NCI-H69 (cell line): ENCODE measurements around the gene FBXO11.

Experiments used
- DNase-seq: peaks from one replicate; lab custom pipeline; 2025; lab: John Stamatoyannopoulos, UW

FBXO11 gene

DNA sequence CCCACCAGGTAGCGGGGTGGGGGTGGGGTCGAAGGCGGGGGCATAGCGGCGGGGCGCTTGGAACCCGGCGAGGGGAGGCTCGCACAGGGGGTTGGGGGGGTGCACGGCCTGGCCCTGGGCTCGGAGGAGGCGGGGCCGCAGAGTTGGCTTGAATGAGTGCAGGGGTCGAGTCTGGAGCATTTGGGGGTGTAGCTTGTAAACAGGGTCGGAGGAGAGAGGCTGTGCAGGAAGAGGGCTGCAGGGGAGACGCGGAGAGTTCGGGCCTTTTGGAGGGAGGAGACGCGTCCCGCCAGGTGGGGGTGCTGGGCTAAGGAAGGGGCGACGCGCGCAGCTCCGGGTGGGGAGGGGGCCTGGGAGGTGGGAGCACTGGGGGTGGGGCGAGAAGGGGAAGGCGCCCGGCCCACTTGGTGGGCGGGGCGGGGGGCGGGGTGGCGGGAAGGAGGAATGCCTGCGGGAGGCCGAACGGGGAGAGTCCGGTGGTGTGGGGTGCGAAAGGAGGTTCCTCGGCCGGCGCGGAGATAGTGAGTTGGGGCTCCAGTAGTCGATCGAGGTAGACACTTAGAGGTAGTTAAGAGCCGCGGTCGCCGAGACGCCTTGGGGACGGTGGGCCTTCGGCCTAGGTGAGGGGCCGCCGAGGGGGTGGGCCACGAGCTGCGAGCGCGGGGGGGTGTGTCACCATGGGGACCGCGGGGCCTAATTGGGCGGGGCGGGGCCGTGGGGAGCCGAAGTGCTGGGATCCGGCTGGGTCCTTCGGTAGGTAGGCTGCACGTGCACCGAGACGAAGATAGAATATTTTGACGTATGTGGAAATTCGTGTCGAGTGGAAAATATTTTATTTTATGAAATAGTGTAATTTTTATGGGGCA is 122.6 kb downstream of the FBXO11 start:
- DNase-seq: peak; percentile 81

DNA sequence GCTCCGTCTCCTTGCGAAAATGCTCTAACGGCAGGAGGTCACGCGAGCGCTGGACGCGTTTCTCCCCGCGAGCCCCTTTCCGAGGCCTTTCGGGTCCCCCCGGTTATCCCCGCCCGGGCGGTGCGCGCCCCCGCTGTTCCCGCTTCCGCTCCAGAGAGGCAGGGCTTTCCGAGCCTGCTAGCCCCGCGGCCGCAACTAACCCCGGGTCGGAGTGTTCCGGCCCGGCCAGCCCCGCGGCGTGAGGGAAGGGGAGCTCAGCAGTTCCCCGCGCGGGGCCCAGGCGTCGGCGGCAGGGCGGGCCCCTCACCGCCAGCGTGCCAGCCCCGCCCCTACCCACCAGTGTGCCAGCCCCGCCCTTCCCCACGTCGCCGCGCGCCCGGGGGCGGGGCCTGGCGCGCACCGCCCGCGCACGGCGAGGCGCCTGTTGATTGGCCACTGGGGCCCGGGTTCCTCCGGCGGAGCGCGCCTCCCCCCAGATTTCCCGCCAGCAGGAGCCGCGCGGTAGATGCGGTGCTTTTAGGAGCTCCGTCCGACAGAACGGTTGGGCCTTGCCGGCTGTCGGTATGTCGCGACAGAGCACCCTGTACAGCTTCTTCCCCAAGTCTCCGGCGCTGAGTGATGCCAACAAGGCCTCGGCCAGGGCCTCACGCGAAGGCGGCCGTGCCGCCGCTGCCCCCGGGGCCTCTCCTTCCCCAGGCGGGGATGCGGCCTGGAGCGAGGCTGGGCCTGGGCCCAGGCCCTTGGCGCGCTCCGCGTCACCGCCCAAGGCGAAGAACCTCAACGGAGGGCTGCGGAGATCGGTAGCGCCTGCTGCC is 123.4 kb downstream of the FBXO11 start, which contains the start of gene MSH6:
Gene MSH6, plus strand, starts transcription at position 475 of the 815 bp plus-strand sequence. Its CDS starts 89 bp downstream, at position 564.
- peak; percentile 90 for DNase-seq

DNA sequence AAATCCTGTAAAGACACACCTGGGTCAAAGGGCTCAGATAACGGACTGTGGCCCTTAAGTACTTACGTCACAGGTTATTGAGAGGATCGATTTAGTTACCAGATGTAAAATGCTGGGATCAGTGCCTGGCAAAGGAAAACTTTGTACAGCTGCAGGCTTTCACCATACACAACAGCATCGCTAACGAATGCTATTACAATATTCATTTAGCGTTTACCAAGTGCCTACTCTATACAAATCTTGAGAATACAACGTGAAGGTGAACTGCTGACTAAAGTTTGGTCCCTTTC is 124.0 kb downstream of the FBXO11 start:
- no peak for DNase-seq

DNA sequence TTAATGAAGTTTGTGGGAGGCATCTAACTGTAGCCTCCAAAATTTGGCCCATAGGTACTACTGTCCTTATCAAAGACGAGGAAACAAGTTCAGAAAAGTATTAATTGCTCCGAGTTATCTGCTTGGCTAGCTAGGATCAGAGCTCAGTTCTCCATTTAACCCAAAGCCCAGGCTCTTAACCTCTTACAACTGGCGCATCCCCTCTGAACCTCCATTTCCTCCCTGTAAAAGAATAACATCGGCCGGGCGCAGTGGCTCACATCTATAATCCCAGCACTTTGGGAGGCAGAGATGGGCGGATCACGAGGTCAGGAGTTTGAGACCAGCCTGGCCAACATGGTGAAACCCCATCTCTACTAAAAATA is 126.9 kb downstream of the FBXO11 start:
- DNase-seq: no peak

DNA sequence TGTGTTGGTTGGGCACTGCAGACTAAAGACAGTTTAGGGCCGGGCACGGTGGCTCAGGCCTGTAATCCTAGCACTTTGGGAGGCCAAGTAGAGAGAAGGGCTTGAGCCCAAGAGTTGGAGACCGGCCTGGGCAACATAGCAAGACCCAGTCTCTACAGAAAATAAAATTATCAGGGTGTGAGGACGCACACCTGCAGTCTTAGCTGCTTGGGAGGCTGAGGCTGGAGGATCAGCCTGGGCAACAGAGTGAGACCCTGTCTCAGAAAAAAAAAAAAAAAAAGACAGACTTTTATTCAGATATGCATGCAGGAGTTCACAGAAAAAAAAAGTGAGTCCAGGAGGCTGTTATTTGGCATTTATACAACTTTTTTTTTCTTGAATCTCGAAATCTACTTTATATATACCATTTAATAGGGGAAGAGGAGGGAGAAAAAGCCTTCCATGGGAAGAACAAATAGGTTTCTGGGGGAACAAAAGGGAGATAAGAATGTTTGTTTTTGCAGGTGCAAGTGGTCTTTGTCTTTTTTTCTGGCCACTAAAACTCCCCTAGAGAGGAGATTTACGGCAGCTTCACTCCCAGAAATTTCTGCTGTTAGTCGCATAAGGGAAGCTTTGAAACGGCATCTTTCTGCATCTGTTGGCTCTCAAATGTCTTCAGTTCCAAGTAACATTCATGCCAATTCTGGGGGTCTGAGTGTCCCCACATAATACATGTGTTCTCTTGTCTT is 127.4 kb downstream of the FBXO11 start:
- no peak for DNase-seq

DNA sequence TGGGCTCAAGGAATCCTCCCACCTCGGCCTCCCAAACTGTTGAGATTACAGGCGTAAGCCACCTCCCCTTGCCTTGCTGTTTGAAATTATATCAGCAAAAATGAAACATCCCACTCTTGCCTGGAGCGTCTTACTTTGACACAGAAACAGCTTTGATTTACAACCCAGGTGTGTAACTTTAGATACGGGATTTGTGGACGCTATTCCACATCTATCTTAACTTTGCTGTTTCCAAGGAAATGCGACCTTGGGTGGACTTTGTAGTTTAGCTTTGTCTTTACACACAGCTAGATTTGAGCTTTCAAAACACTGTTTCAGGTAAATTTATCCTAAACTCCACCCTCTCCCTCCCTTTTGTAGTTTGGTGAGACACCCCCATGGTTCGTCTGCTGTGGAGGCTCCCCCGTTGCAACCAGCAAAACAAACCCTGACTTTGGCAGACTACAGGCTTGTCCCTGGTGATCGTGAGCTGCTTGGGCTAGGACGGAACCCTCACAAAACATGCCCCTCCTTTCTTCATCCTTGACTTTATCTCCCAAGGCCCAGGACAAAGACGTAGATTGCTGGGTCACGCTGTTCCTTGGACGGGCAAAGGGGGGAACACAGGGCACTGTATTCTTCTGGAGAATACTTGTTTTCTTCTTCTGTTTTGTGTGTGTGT is 128.9 kb downstream of the FBXO11 start:
- DNase-seq: no peak

DNA sequence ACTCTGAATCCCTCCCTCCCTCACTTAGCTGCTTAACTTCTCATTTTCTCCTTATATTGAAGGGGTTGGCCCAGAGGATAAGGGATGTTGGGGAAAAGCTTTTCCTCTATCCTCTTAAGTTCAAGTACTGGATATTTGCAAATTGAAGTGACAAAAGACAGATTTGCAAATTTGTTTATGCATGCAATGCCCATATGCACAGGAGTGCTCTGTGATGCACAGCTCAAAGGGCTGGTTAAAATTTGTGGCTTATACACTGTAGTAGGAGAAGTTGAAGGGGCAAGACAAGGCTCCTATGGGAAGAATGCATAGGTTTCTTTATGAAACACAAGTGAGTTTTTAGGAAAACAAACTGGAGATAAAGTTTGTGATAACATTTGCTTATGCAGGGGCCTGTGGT is 131.7 kb downstream of the FBXO11 start:
- DNase-seq: no peak

DNA sequence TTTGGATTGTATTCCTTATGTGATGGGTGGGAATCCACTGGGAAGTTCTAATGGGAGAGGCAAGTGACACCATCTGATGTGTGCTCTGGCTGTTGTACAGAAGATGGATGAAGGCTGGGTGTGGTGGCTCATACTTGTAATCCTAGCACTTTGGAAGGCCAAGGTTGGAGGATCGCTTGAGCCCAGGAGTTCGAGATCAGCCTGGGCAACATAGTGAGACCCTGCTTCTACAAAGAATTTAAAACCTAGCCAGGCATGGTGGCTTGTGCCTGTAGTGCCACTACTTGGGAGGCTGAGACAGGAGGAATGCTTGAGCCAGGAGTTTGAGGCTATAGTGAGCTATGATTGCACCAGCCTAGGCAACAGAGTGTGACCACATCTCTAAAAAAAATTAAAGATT is 134.0 kb downstream of the FBXO11 start:
- DNase-seq: no peak

DNA sequence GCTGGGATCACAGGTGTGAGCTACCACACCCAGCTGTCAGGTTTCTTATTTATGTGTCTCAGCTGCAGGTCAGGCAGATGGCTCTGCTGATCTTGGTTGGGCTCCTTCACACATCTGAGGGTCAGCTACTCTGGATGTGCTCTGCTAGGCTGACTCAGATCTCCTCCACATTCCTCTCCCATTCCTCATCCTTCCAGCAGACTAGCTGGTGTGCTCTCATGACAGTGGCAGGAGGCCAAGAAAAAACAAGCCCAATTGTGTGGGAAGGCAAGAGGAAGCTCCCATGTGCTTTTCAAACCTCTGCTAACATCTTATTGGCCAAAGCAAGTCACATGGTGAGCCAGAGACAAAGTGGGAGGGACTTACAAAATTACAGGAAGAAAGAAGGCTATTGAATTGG is 135.1 kb downstream of the FBXO11 start:
- peak; percentile 43 for DNase-seq

DNA sequence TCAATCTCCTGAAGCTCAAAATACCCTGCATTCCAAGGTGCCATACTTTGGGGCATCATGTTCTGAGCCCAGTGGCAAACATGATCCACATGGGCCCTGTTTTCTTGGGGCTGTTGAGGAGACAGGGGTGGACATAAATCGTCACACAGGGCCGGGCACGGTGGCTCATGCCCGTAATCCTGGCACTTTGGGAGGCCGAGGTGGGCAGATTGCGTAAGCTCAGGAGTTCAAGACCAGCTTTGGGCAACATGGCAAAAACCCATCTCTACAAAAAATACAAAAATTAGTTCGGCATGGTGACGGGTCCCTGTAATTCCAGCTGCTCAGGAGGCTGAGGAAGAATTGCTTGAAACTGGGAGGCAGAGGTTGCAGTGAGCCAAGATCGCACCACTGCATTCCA is 137.0 kb downstream of the FBXO11 start:
- no peak for DNase-seq

DNA sequence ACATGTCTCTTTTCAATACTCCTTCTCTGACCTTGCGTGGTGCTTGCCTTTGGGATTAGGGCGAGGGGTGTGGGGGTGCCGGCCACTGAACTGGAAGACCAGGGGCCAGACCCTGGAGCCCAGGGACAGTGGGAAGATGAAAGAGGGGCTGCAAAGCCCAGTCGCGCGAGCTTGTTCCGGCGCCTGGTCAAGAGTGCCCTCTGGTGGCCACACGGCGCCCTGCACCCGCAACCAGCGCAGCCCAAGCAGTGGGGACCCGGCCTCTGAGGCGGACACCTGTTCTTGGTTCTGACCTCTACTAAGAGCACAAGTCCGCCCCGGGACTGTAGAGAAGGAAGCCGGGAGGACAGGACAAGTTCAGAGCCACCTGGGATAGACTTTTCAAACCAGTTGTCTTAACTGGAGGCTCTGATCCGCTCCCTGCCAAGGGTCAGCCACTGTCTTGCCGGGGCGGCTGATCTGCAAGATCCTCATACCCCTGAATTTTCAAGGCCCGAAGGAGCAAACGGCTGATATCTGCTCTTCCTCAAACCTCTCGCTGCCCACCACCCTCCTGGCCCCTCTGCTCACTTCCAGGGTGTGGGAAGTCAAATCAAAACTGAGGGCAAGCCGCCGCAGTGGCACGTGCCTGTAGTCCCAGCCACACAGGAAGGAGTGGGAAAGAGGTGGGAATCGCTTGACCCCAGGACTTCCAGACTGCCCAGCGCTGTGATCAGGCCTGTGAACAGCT is 138.3 kb downstream of the FBXO11 start:
- peak; percentile 18 for DNase-seq

DNA sequence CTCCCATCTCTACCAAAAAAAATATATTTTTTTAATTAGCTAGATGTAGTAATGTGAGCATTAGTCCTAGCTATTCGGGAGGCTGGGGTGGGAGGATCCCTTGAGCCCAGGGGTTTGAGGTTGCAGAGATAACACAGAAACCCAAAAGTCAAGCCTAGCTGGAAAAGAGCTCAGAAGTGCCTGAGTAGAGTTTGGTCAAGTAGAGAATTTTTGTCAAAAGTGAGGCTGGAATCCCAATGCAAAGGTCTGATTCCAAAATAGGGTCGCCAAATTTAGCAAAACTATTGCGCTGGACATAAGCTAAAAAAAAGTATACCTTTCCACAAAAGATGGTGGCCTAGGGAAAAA is 138.8 kb downstream of the FBXO11 start:
- DNase-seq: no peak

DNA sequence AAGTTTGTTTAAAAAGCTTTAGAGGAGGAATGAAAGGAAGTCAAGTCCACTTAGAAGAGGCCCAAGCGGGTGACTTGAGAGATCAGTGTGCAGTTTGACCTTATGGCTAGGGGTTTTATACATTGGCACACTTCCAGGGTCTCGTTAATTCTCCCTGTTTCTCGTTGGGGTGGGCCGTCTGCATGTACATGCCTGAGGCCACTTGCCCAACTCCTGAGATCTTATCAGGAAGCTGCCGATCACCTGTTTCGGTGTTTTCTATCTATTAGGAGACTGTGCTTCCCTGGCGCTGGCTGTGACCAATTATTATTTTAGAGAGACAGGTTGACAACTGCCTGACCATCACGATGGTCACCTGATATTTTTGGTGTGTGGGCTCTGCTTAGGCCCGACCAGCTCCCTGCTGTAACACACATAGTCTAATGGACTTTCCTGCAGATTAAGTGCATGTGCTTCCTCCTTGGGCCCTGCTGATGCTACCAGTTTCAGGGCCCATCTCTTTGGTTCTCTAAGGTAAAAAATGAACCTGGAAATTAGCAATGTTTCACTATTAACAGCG is 154.4 kb downstream of the FBXO11 start:
- no peak for DNase-seq

DNA sequence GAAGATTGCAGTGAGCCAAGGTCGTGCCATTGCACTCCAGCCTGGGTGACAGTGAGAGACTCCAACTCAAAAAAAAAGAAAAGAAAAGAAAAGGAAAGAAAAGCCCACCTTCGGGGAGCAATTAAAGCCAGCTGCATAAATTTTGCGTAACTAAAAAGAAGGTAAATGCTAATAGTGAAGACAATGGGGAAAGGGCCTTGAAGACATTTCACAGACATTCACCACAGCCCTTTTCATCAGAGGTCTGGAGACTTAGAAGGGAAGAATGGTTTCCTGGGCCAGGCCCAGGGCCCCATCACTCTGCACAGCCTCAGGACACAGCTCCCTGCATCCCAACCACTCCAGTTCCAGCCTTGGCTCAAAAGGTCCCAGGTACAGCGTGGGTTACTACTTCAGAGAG is 158.4 kb downstream of the FBXO11 start:
- no peak for DNase-seq

DNA sequence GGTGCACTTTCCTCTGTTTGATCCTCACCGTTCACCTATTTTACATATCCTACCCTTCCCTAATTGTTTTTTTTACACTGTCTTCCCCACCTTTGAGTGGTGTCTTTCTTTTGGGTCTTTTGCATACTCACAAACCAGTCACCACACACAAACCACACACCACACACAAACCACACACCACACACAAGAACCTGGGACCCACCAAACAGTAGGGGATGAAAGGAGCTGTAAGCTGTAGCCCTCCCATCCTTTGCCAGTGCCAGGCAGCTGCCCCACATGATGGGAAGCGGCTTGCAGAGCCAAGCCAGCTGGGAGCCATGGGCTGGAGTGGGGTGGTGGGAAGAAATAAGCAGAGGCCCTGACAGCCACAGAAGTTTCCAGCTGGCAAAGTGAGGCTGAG is 162.2 kb downstream of the FBXO11 start:
- no peak for DNase-seq

DNA sequence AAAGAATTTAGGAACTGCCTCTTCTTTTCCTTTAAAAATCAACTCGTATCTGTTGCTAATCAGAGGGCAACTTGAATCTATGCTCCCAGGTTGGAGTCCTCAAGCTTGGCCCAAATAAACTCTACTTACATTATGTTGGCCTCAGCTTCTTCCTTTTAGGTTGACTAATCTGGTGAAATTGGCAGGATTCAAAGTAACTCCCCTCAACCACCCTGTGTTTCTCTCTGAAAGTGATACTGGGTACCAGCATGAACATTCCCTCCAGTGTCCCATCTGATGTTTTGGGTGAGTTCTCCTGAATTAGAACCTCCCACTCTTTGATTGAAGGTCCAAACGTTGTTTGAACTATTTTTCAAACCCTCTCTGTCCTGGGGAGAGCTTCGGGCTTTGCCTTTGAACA is 164.7 kb downstream of the FBXO11 start:
- no peak for DNase-seq

DNA sequence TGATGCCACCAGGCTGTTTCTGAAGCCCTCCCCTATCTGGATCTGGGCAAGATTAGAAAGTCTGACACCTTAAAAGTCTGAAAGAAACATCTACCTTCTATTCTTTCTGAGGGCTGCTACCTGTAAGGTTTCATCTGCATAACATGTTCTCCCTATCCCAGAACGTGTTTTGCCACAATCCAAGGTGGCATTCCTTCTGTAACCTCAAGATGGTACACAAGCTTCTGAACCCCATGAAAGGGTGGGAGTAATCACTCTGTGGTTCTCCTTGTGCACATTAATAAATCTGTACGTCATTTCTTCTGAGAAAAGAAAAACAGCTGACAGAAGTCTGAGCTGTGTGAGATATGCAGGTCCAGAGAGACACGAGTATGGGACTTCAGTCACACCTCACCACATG is 165.2 kb downstream of the FBXO11 start:
- DNase-seq: no peak
